LNCaP clone FGC (cell line): ENCODE results near the gene AGMO.

Experiments
- DNase-seq: peaks from one replicate; pipeline ENCODE4 v3.0.0-alpha.2; 2011; ENCODE audit warnings: low read depth
- H3K4me3 ChIP-seq: 2 replicates; pipeline ENCODE4 v1.5.1; 2011; ENCODE audit warnings: mild to moderate bottlenecking, low read depth, low read length, control low read depth
- CTCF ChIP-seq: IDR thresholded peaks from 2 replicates; pipeline ENCODE4 v1.5.1; 2012; ENCODE audit warnings: mild to moderate bottlenecking; ENCODE audit not compliant: control insufficient read depth, insufficient read depth; ENCODE audit errors: extremely low read depth

AGMO gene

GRCh38 chr7:15561835-15562234 is at the start of gene AGMO:
TSS of gene AGMO (minus strand) at chr7:15562015.
- TF ChIP-seq CTCF, result no peak
- no peak for DNase-seq
- H3K4me3 ChIP-seq, result no peak within 1 kb of the TSS

- DNase-seq, result no peak
- no peak for TF ChIP-seq CTCF
- H3K4me3 ChIP-seq, result no peak overlapping the region
Measured at GRCh38 chr7:15610503-15610902, 48.7 kb upstream of the AGMO start.

GRCh38 chr7:15609287-15609686 is 47.5 kb upstream of the AGMO start:
- no peak overlapping the region for H3K4me3 ChIP-seq
- no peak for TF ChIP-seq CTCF
- no peak for DNase-seq

GRCh38 chr7:15607529-15608210 is 45.9 kb upstream of the AGMO start:
- no peak overlapping the region for H3K4me3 ChIP-seq
- no peak for DNase-seq
- TF ChIP-seq CTCF, result no peak

GRCh38 chr7:15606561-15606960 is 44.7 kb upstream of the AGMO start:
- no peak for TF ChIP-seq CTCF
- no peak for DNase-seq
- no peak overlapping the region for H3K4me3 ChIP-seq

GRCh38 chr7:15604166-15604565 is 42.4 kb upstream of the AGMO start:
- DNase-seq, result no peak
- H3K4me3 ChIP-seq, result no peak overlapping the region
- no peak for TF ChIP-seq CTCF

- H3K4me3 ChIP-seq, result no peak overlapping the region
- DNase-seq, result no peak
- TF ChIP-seq CTCF, result no peak
Measured at GRCh38 chr7:15603124-15603523, 41.3 kb upstream of the AGMO start.
